K562 (cell line): Measurements from ENCODE around the gene FBN3. TPM values are rescaled to one million over a fixed set of nuclear protein-coding genes. Genes with fewer than 3 reads are reported as not detected.

ENCODE experiments used
- ADNP ChIP-seq: fragments of 200-800 bp; sonication (Bioruptor generic); IDR thresholded peaks from 2 replicates; pipeline ENCODE4 v1.6.1; 2016; ENCODE audit warnings: missing genetic modification characterization, missing compliant biosample characterization
- CBX3 ChIP-seq, 2 experiments: IDR thresholded peaks; 1 replicate in 1 of 2; 2 replicates in 1 of 2; pipeline ENCODE4 v1.6.1; 2012; ENCODE audit warnings: inconsistent platforms in 2 of 2, low read length in 2 of 2, borderline replicate concordance in 1 of 2, control low read depth in 1 of 2
- ELK3 ChIP-seq: fragments of 450-650 bp; formaldehyde crosslinking; IDR thresholded peaks from 2 replicates; pipeline ENCODE4 v1.4.0; 2020; ENCODE audit warnings: mild to moderate bottlenecking
- GATAD2A ChIP-seq: fragments of 450-650 bp; IDR thresholded peaks from 2 replicates; pipeline ENCODE4 v1.6.1; 2017
- HINFP ChIP-seq: fragments of 450-650 bp; conservative IDR thresholded peaks from 2 replicates; pipeline ENCODE4 v1.6.1; 2016; ENCODE audit warnings: missing genetic modification characterization, low read depth, mild to moderate bottlenecking, control low read depth, missing compliant biosample characterization
- HNRNPL ChIP-seq: fragments of 200-400 bp; formaldehyde crosslinking; IDR thresholded peaks from 2 replicates; pipeline ENCODE4 v1.6.1; 2017; ENCODE audit warnings: low read depth, mild to moderate bottlenecking, low read length
- KLF13 ChIP-seq: fragments of 450-650 bp; IDR thresholded peaks from 2 replicates; pipeline ENCODE4 v1.6.1; 2016; ENCODE audit warnings: missing genetic modification characterization, low read depth, mild to moderate bottlenecking, missing compliant biosample characterization, moderate library complexity, borderline replicate concordance
- MCM5 ChIP-seq: fragments of 450-650 bp; IDR thresholded peaks from 2 replicates; pipeline ENCODE4 v1.6.1; 2016; ENCODE audit warnings: low read depth
- PTRF ChIP-seq: fragments of 450-650 bp; IDR thresholded peaks from 2 replicates; pipeline ENCODE4 v1.6.1; 2016; ENCODE audit warnings: mild to moderate bottlenecking, missing genetic modification characterization, missing compliant biosample characterization
- RAD21 ChIP-seq, 2 experiments: fragments of 250-450 bp in 1 of 2; fragments of 450-650 bp in 1 of 2; sonication (Bioruptor Pico) in 1 of 2; formaldehyde crosslinking in 1 of 2; IDR thresholded peaks in 1 of 2; conservative IDR thresholded peaks in 1 of 2; 2 replicates each; pipeline versions ENCODE4 v1.4.0 to v1.8.0; 2020 to 2022; ENCODE audit warnings: mild to moderate bottlenecking in 2 of 2, moderate library complexity in 1 of 2
- RBM22 ChIP-seq: fragments of 200-400 bp; formaldehyde crosslinking; IDR thresholded peaks from 2 replicates; pipeline ENCODE4 v1.6.1; 2018; ENCODE audit warnings: low read length, low read depth; ENCODE audit not compliant: poor library complexity, severe bottlenecking
- RBM34 ChIP-seq: fragments of 200-400 bp; formaldehyde crosslinking; IDR thresholded peaks from 2 replicates; pipeline ENCODE4 v1.6.1; 2018; ENCODE audit warnings: low read length, borderline replicate concordance; ENCODE audit not compliant: insufficient read depth
- TAF15 ChIP-seq: fragments of 200-400 bp; formaldehyde crosslinking; IDR thresholded peaks from 2 replicates; pipeline ENCODE4 v1.6.1; 2017; ENCODE audit warnings: mild to moderate bottlenecking, low read depth, low read length, moderate library complexity
- TCF3 ChIP-seq: sonication (generic); formaldehyde crosslinking; IDR thresholded peaks from 2 replicates; pipeline ENCODE4 v1.4.0; 2020; ENCODE audit warnings: mild to moderate bottlenecking, missing genetic modification reagents
- XRCC4 ChIP-seq: IDR thresholded peaks from one replicate; pipeline ENCODE4 v1.6.1; 2011; ENCODE audit not compliant: insufficient read depth, insufficient read length; ENCODE audit errors: extremely low read depth
- ZMIZ1 ChIP-seq, 2 experiments: fragments of 150-350 bp in 1 of 2; IDR thresholded peaks; 2 replicates each; pipeline ENCODE4 v1.6.1; 2012 to 2016; ENCODE audit warnings: low read depth in 2 of 2, low read length in 2 of 2, mild to moderate bottlenecking in 1 of 2, moderate library complexity in 1 of 2
- polyA plus RNA-seq, 8 experiments: library from polyadenylated mRNA; depleted of rRNA in 4 of 8; stranded (reverse) in 5 of 8; unstranded in 3 of 8; fragments of >200 nt; fragmentation: Nextera tagmentation in 2 of 8; fragmentation: Illumina TruSeq in 1 of 8; extraction: Ambion mirVana in 2 of 8; extraction: Trizol in 1 of 8; gene quantifications; 2 replicates each; pipeline versions ENCODE4 v1.2.1 to v1.2.3, GENCODE V29; 2011 to 2014; ENCODE audit warnings: inconsistent platforms in 1 of 8, missing spikeins in 1 of 8
- total RNA-seq, 7 experiments: library from RNA; depleted of rRNA in 6 of 7; stranded (reverse); fragments of >200 nt in 6 of 7; fragmentation: Illumina TruSeq in 2 of 7; extraction: Trizol in 2 of 7; gene quantifications; 2 replicates each; pipeline versions ENCODE4 v1.2.1 to v1.2.3, GENCODE V29; 2011 to 2021; ENCODE audit warnings: low replicate concordance in 1 of 7
- TF ChIP-seq, protein P1 (sequence below), 2 experiments: IDR thresholded peaks in 1 of 2; conservative IDR thresholded peaks in 1 of 2; 2 replicates each; pipeline ENCODE4 v1.6.1; 2016; ENCODE audit warnings: low read depth in 2 of 2, mild to moderate bottlenecking in 1 of 2, missing compliant biosample characterization in 1 of 2, missing genetic modification characterization in 1 of 2, moderate library complexity in 1 of 2

Gene FBN3
- total and polyA plus RNA-seq, 9 of the 15 experiments (the other 6 are each of a cell fraction or from before 2014, with no cell fraction given), result under 0.01 to 0.29 (median 0.01) TPM; not detected in 4

DNA sequence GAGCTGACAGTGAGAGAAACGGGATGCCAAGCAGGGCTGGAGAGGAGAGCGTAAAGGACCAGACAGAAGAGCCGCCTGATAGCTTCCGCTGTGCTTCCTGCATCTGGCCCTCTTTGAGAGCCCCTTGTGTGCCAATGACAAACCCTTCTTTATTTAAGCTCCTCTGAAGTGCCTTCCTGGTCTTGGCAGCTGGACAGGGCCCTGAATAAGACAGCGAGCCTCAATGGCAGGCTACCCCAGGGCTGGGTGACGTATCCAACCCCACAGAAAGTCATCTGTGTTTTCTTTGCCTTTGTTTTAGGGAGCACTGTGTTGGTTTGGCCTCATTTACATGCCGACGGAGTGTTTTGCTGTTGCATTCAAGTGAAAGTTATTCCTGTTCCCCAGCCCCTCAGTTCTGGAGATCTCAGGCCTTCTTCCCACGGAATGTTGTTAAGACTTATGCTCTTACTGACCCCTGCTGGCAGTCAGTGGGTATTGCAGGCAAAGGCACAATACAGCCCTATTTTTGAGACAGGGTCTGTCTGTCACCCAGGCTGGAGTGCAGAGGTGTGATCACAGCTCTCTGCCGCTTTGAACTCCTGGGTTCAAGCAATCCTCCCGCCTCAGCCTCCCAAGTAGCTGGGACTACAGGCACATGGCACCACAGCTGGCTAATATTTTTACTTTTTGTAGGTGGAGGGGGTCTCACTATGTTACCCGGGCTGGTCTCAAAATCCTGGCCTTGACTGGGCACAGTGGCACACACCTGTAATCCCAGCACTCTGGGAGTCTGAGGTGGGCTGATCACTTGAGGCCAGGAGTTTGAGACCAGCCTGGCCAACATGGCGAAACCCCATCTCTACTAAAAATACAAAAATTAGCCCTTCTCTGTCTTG is 80.1 kb downstream of the FBN3 start (continued):
- no peak for TF ChIP-seq ELK3 (CRISPR knock-in tag)
- TF ChIP-seq, protein P1, sequence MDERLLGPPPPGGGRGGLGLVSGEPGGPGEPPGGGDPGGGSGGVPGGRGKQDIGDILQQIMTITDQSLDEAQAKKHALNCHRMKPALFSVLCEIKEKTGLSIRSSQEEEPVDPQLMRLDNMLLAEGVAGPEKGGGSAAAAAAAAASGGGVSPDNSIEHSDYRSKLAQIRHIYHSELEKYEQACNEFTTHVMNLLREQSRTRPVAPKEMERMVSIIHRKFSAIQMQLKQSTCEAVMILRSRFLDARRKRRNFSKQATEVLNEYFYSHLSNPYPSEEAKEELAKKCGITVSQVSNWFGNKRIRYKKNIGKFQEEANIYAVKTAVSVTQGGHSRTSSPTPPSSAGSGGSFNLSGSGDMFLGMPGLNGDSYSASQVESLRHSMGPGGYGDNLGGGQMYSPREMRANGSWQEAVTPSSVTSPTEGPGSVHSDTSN (CRISPR knock-in tag; IDR thresholded peaks at IDR 0.05; ENCODE audit: low read depth), result no peak
- TF ChIP-seq, protein P1 (tag; conservative IDR thresholded peaks at IDR 0.05; ENCODE audit: low read depth), result no peak
- peak; percentile 80 to 90 for TF ChIP-seq RAD21 (CRISPR knock-in tag; conservative IDR thresholded peaks at IDR 0.05 in 1 of 2, IDR thresholded peaks at IDR 0.05 in 1 of 2)
- no peak for TF ChIP-seq RBM22
- TF ChIP-seq HNRNPL, result no peak
- TF ChIP-seq CBX3 (IDR thresholded peaks at IDR 0.05; ENCODE audit: borderline replicate concordance in 1 of 2, low read length in 2 of 2), result peak in 1 of 2 experiments; percentile 98; a peak in 2 of 3 replicates
- TF ChIP-seq HINFP (tag), result no peak
- no peak for TF ChIP-seq TCF3 (CRISPR knock-in tag)
- no peak for TF ChIP-seq KLF13
- no peak for TF ChIP-seq PTRF
- no peak for TF ChIP-seq RBM34
- no peak for TF ChIP-seq XRCC4
- TF ChIP-seq ZMIZ1 (IDR thresholded peaks at IDR 0.05; ENCODE audit: low read depth in 2 of 2, low read length in 2 of 2), result no peak
- no peak for TF ChIP-seq GATAD2A
- no peak for TF ChIP-seq TAF15
- peak; percentile 49; the same call in 1 of the 2 replicates for TF ChIP-seq ADNP (tag)
- no peak for TF ChIP-seq MCM5
